MM.1S (cell line): ENCODE data around the gene NBEA.
"Not testable (repeated sequence)": the region's sequence is repeated elsewhere in the genome, so short reads cannot be mapped to it uniquely, and the experiment has no call there.

ENCODE experiments used
- CTCF ChIP-seq: fragments of 300-600 bp; sonication (generic); IDR thresholded peaks from 2 replicates; pipeline ENCODE4 v1.5.1; 2016; ENCODE audit warnings: antibody characterized with exemption, low read length, mixed read lengths
- EZH2 ChIP-seq: fragments of 300-600 bp; sonication (generic); optimal IDR thresholded peaks from 2 replicates; pipeline ENCODE3; 2017; ENCODE audit warnings: low read depth, mild to moderate bottlenecking, antibody characterized with exemption, low read length, mixed read lengths
- EZH2phosphoT487 ChIP-seq: fragments of 300-600 bp; sonication (generic); IDR thresholded peaks from 2 replicates; pipeline ENCODE4 v1.6.1; 2018; ENCODE audit warnings: antibody characterized with exemption, low read length

DNA sequence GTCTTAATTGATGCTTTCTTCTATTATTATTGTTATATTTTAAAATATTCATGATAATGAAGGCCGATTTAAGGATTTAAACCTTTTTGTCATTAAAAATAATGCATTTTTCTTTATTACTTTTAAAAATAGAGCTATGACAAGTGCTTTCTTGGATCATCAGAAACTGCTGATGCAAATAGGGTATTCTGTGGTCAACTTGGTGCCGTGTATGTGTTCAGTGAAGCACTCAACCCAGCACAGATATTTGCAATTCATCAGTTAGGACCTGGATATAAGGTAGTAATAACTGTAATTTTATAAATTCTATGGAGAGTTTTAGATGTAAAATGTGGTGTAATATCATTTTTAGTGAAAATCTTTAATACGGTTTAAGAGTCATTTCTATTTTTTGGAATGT, 116.5 kb downstream of the NBEA start:
- TF ChIP-seq CTCF, EZH2phosphoT487, EZH2: not testable (repeated sequence)
